ENCODE measurements around the gene SNX30. TPM values are rescaled to one million over a fixed set of nuclear protein-coding genes. Genes with fewer than 3 reads are reported as not detected.

SNX30 gene
- total RNA-seq, 4 donors from 2014 or later, result 6.2 to 18.2 (median 10.4) TPM

- TF ChIP-seq POLR2A (IDR thresholded peaks at IDR 0.05) (peak in 1 of 2 donors; percentile 8), POLR2AphosphoS5 (IDR thresholded peaks at IDR 0.05) (no peak)
- ATAC-seq, result no peak
- peak overlapping the region; percentile 72 to 99 for H3K4me3 ChIP-seq
- peak overlapping the region in 3 of 4 donors; percentile 76 to 87 (median 85) for H3K27ac ChIP-seq
- H3K36me3 ChIP-seq, result no peaks in the 10 kb centered on the region
- no peaks in the 10 kb centered on the region for H3K9me3 ChIP-seq
- no peaks in the 10 kb centered on the region for H3K27me3 ChIP-seq
- peaks cover 3 to 56% (median 40%) of the 10 kb centered on the region in 3 donors for H3K4me1 ChIP-seq
- no CpG with 5 or more reads among the region's 50 CpGs for WGBS, 2 donors (ENCODE audit: low coverage in 1 of 2)
Observed at GRCh38 chr9:112750764-112751055, 150 bp downstream of the SNX30 start.

- Histone ChIP-seq H3K4me1 (peaks cover 3 to 61% (median 43%) of the 10 kb centered on the region in 3 donors), H3K9me3 (no peaks in the 10 kb centered on the region)
- WGBS, 2 donors (ENCODE audit: low coverage in 1 of 2), result no CpG with 5 or more reads among the region's 49 CpGs
Observed at GRCh38 chr9:112751056-112751795, 666 bp downstream of the SNX30 start.

GRCh38 chr9:112752334-112753125 is 2.0 kb downstream of the SNX30 start:
- Histone ChIP-seq H3K4me3 (no peak overlapping the region), H3K27ac (peak overlapping the region in 1 of 4 donors; percentile 75), H3K4me1 (peaks cover 3 to 74% (median 43%) of the 10 kb centered on the region in 3 donors), H3K36me3 (no peaks in the 10 kb centered on the region), H3K27me3 (no peaks in the 10 kb centered on the region), H3K9me3 (no peaks in the 10 kb centered on the region)
- no peak for ATAC-seq
- TF ChIP-seq CTCF (IDR thresholded peaks at IDR 0.05) (no peak), EP300 (IDR thresholded peaks at IDR 0.05) (no peak), POLR2AphosphoS5 (IDR thresholded peaks at IDR 0.05) (no peak), POLR2A (IDR thresholded peaks at IDR 0.05) (no peak)
- 78 to 82% methylated on average over 6 of the region's 6 CpGs for WGBS, 2 donors (ENCODE audit: low coverage in 1 of 2)

More at GRCh38 chr9:112751056-112751795, 666 bp downstream of the SNX30 start:
- no peak for TF ChIP-seq EP300 (IDR thresholded peaks at IDR 0.05)
- no peak for TF ChIP-seq POLR2A (IDR thresholded peaks at IDR 0.05)
- no peak for TF ChIP-seq POLR2AphosphoS5 (IDR thresholded peaks at IDR 0.05)
- TF ChIP-seq CTCF (IDR thresholded peaks at IDR 0.05), result no peak
- no peak for ATAC-seq
- Histone ChIP-seq H3K4me3 (peak overlapping the region; percentile 72 to 99), H3K27me3 (no peaks in the 10 kb centered on the region), H3K36me3 (no peaks in the 10 kb centered on the region), H3K27ac (peak overlapping the region in 3 of 4 donors; percentile 76 to 87 (median 85))

- no peak for ATAC-seq
- peaks cover 3 to 77% (median 43%) of the 10 kb centered on the region in 3 donors for H3K4me1 ChIP-seq
- no peaks in the 10 kb centered on the region for H3K36me3 ChIP-seq
- TF ChIP-seq POLR2A (IDR thresholded peaks at IDR 0.05), result no peak
- peak; percentile 19 for TF ChIP-seq POLR2AphosphoS5 (IDR thresholded peaks at IDR 0.05)
- no peak for TF ChIP-seq CTCF (IDR thresholded peaks at IDR 0.05)
- peak overlapping the region in 3 of 4 donors; percentile 60 to 77 (median 75) for H3K27ac ChIP-seq
- no peaks in the 10 kb centered on the region for H3K9me3 ChIP-seq
- H3K4me3 ChIP-seq, result no peak overlapping the region
- no peaks in the 10 kb centered on the region for H3K27me3 ChIP-seq
- 25 to 29% methylated on average over 1 of the region's 2 CpGs for WGBS, 2 donors (ENCODE audit: low coverage in 1 of 2)
Observed at GRCh38 chr9:112753725-112754124, 3.2 kb downstream of the SNX30 start.

GRCh38 chr9:112754578-112754977 is 4.0 kb downstream of the SNX30 start:
- Histone ChIP-seq H3K9me3 (no peaks in the 10 kb centered on the region), H3K4me3 (no peak overlapping the region), H3K27me3 (no peaks in the 10 kb centered on the region), H3K27ac (peak overlapping the region in 3 of 4 donors; percentile 60 to 77 (median 76)), H3K4me1 (peaks cover 3 to 75% (median 43%) of the 10 kb centered on the region in 3 donors), H3K36me3 (no peaks in the 10 kb centered on the region)
- TF ChIP-seq CTCF (IDR thresholded peaks at IDR 0.05) (no peak), POLR2AphosphoS5 (IDR thresholded peaks at IDR 0.05) (no peak), EP300 (IDR thresholded peaks at IDR 0.05) (no peak)
- no peak for ATAC-seq
- WGBS, 2 donors (ENCODE audit: low coverage in 1 of 2), result 37 to 56% methylated on average over 1 to 3 of the region's 3 CpGs

Data from gastroesophageal sphincter (tissue), 4 donors.